ENCODE data around the gene CITED1.

Gene CITED1

GRCh38 chrX:72308566-72309296 lies 3.0 kb upstream of the CITED1 start:
- peak; percentile 38 to 82 for DNase-seq

DNA sequence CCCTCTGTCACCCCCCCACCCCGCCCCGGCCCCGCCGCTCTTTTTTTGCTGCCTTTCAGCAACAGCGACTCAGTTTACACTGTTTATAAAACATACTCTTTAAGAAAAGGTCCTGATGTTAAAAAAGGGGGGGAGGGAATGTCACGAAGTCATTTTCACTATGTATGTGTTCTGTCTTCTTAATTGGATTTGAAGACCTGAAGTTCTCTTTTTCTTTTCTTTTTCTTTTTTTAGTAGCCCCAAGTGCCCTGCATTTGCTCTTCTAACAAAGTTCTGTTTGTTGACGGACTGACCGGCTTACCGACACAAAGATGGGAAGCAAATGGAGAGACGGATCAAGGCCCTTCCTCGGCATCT lies 2.5 kb upstream of the CITED1 start:
- no peak for DNase-seq

- DNase-seq, result no peak
Observed at GRCh38 chrX:72307646-72308051, 1.9 kb upstream of the CITED1 start.

DNA sequence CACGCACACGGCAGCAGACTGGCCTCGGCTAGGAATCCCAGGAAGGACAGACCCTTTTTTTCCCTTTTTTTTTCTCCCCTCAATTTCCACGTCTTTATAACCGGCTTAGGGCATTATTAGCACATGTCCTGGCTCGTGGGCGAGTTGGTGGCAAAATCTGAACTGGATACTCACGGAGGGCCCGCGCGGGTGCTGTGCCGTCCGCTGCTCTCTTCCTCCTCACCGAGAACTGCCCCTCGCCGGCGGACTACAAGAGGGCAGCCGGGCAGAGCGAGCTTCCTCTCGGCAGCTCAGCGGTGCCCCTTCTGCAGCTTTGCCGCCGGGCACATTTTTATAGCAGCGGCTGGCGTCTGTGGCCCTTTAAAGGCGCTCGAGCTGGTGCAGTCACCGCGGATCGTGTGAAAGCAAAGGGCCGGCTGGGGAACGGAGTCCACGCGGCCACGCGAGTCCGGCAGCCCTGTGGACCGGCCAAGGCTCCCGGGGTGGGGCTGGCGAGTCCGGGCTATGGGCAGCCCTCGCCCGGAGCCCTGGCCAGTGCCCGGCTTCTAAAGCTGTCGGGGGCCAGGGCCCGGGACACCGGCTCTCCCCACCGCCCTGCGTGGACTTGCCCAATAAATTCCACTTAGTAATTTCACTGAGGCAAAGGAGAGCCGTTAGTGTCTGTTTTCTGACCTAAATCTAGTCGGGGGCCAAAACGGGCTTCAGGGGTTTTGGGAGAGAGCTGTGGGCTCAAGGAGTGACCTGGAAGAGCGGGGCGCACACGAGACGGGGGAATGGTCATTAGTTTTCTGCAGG lies 1.3 kb upstream of the CITED1 start:
- peak; percentile 14 to 68 for DNase-seq

- no peak for DNase-seq
Observed at GRCh38 chrX:72306085-72306801, 529 bp upstream of the CITED1 start.

DNA sequence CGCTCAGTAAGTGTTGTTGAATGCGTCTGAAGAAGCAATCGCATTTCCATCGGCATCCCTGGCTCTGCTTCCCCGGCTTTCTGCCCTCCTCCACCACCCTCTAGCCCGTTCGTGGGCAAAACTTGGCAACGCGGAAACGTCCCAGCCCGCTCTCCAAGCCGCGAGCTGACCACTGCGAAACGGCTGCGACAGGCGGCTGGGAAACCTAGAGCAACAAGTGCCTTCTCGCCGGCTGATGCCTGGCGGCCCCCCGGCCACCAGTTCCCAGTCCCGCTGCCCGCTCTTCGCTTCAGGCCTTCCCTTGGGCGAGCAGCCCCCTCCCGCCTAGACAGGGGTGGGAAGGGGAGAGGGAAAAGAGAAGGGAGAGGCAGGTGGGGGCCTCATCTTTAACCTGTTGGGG lies 837 bp downstream of the CITED1 start:
- no peak for DNase-seq

DNA sequence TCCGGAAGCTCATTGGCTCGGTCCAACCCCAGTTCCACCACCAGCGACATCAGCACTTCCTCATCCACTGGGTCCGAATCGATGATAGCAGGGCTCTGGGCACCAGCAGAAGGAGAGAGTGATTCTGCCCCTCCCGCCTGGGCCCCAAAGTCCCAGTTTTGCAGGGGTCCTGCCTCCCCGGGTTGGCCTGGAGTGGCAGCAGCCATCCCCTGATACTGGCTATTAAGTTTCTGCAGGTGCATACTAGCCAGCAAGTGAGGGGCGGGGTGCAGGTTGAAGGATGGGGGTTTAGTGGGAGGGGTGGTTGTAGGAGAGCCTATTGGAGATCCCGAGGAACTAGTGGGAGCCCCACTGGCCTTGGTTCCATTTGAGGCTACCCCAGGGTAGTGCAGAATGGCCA lies 3.9 kb downstream of the CITED1 start:
- no peak for DNase-seq

DNA sequence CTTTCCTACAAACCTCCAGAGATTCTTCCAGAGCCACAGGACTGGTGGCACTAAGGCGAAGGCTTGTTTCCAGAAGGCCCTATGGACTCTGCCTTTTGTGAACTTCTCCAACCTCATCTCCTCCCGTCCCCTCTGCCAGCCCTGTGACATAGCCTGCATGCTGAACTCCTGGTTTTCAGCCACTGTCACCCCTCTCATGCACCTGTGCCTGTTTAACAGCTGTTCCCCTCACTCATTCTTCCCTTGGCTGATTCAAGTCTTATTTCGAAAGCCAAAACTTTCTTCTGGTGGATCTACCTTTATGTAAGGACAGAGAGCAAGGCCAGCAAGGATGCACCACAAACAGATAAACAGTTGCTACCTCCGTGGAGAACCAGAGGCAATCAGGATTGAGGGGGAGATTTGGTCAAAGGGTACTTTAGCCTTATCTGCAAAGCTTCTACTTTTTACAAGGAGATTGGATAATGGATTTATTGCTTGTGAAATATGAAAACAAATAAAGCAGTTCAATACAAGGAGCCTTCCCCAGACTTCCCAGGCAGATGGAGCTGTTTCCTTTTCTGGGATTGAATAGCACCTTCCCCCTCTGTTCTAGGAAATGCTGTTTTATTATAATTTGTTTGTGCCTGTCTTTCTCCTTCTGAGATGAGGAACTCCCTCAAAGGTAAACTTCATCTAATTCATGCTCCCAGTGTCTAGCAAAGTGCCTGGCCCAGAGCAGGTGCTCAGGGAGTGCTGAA lies 5.7 kb downstream of the CITED1 start:
- no peak for DNase-seq

DNA sequence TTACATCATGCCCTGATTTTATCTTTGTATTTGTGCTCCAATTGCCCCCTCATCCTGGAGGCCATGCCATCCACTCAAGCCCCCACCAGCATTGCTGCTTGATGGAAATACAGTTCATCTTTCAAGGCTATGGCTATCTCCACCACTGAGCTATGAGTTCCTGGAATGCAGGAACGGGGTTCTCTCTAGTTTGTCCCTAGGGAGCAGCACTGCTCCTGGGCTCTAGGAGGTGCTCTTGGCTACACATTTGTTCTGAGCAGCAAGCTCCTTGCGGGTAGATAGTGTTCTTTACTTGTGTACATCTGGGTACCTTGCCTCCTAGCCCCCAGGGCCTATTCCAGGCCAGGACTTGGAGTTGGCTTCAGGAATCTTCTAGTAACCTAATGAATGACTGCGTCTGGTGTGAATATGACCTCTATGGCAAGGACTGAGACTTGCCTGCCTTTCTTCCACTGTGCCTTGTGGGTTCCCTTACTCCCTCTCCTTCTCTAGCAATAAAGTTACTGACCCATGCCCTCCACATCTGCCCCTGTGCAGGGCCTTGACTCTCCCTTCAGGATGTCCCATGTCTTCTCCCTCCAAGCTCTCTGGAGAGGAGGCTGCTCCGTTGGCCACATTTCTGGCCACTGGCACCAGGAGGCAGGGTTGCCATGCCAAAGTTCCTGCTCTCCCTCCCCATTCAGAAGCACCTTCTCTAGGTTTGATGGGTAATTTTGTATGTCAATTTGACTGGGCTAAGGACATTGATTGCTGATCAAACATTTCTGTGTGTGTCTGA lies 7.6 kb downstream of the CITED1 start:
- DNase-seq, result peak in 1 of 2 experiments; percentile 4

DNA sequence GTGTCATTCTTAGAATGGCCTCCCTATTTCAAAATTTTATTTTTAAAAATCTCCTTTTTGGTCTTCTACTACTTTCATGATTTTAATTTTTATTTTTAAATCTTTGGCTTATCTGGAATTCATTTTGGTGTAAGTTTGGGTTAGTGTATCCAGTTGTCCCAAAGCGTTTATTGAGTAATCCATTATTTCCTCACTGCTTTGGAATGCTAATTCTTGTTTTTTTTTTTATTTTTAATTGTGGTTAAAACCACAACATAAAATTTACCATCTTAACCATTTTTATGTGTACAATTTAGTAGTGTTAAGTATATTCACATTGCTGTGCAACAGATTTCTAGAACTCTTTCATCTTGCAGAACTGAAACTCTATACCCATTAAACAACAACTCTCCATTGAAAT lies 8.7 kb downstream of the CITED1 start:
- no peak for DNase-seq

DNA sequence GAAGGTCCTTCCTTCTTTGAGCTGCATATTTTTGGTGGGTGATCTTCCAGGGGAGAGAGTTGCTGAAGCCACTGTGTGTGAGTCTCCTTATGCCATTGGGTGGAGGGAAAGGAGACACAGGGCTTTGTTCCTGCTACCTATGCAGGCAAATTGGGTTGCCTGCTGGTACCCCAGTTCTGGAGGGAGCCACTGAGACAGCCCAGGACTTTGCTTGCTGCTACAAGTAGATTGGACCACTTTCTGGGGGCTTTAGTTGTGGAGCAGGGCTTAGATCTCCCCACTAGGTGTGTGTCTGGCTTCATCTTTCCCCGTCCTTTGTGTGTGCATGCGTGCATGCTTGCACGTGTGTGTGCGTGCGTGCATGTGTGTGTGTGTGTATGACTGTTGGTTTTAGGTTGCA lies 10.0 kb downstream of the CITED1 start:
- no peak for DNase-seq

DNA sequence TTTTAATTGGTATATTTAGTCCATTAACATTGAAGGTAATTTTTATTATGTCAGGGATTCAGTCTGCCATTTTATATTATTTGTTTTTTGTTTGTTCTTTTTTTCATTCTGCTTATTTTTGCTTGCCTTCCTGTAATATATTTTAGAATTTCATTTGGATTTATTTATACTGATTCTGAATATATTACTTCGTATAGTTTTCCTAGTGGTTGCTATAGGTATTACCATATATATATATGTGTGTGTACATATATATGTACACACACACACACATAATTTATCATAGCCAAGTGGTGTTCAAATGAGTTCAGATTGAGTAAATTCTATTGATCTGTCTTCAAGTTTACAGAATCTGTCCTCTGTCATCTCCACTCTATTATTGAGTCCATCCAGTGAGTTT lies 11.2 kb downstream of the CITED1 start:
- no peak for DNase-seq

DNA sequence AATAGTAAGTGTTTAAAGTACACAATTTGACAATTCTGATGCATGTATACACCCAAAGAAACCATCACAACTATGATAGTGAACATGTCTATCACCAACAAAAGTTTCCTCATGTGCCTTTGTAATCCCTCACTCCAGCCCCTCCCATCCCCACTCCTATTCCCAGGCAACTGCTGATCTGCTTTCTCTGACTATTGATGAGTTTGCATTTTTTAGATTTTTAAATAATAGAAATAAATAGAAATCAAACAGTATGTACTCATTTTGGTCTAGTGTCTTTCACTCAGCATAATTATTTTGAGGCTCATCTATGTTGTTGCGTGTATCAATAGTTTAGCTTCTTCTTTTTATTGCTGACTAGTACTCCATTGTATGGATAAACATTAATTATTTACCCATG lies 23.4 kb downstream of the CITED1 start:
- no peak for DNase-seq

DNA sequence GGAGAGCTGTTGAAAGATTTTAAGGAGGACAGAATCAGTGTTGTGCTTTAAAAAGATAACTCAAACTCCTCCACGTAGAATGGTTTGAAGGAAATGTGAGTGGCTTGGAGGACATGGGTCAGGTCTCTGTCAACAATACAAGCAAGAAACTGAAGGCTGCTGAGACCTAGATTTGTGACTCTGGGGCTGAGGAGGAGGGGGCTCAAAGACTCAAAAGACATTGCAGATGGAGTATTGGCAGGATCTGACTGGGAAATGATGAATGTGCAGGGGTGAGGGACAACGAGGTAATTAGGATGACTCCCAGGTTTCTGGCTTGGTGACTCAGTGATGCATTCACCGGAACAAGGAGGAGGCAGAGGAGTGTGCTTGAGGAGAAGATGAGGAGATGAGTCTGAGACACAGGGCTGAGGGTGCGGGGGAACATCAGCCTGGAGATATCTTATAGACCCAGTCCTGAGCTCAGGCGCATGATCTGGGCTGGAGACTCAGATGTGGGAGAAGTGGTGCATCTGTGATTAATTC lies 25.3 kb downstream of the CITED1 start:
- DNase-seq, result no peak

DNA sequence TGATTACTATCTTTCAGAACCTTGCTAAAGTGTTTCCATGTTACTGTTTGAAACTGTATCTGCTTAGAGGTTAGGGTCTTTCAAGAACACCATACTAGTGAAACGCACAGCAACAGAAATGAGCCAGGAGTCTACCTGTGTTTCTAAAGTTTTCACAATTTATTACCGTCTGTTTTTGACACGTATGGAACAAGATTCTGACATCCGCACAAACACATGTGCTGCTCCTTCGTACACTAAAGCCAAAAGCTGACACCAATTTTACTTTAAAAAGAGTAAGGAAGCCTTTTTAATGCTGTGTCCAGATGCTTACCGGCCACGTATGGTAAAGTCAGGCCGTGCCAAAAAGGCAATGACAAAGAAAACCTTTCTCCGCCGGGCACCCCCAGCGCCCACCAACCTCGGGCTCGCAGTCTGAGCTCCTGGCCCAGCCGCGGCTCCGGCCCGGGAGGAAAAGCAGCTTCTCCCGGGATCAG lies 29.2 kb downstream of the CITED1 start:
- no peak for DNase-seq

GRCh38 chrX:72274526-72274925 lies 31.2 kb downstream of the CITED1 start:
- DNase-seq, result no peak

DNA sequence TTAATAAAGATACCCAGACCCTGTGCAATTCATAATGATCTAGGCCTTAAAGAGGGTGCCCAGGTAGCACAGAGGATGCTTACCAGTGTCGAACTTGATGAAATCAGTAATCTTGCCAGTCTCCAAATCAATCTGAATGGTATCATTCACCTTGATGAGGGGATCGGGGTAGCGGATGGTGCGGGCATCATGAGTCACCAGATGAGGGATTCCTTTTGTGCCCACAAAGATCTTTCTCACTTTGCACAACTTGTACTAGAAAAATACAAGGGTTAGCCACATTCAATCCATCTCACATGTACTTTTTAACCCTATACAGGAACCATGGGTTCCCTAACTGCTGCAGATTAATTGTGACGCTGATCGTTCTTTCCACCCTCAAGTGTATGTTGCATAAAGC lies 32.0 kb downstream of the CITED1 start:
- DNase-seq, result no peak

DNA sequence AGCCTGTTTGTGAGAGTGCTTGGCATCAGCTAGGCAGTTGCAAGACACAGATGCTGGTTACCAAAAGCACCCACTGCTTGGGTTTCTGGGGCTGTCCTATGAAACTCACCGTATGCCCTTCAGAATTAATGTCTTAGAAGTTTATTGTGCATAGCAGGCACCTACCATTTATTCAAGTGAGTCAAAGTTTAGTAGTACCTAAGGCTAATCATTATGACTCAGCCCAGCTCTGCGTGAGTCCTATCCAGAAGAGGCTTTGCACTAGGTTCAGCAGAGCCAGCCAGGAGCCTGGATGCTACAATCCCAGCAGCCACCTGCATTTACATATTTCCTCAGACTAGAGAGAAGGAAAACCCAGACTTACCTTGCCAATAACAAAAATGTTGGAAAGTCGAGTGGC lies 32.8 kb downstream of the CITED1 start:
- DNase-seq, result no peak

DNA sequence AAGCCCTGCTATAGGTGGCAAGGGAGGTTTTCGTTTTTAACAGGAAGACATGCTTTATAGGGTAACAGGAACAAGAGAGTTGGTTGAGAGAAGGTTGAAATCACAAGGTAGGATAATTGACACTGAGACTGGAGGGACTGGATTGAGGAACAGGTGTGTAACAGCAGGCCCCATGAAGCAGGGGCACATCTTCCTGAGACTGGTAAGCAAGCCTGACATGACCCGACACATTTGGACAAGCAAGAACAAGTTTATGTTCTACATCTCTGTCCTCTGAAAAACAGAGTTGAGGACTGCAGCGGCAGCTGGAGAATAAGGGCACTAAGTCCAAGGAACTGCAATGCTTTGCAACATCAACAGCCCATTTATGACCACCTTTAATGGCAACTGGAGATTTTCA lies 33.9 kb downstream of the CITED1 start:
- DNase-seq, result no peak

DNA sequence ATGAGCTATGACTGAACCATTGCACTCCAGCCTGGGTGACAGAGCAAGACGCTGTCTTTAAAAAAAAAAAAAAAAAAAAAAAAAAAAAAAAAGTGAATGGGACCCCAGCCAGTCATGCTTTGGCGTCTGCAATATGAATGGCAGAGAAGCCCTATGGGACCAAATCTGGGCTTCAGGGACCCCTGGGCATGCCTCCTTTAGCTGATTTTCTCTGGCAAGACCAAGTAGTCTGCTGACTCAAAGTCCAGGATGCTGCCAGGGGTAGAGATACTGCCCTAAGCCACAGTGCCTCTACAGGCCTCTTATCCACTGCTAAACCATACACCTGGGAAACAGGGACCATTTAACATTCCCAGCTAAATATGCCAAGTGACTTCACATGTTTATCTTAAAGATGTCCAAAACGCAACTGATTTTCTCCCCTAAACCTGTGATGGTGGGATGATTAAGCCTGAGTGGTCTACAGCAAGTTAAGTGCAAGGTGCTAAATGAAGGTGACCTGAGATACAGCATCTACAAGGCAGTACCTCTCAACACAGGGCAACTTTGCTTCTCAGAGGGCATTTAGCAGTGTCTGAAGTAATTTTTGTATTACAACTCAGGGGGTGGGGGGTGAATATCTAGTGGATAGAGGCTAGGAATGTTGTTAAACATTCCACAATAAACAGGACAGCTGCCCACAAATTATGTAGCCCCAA lies 34.5 kb downstream of the CITED1 start:
- no peak for DNase-seq

GRCh38 chrX:72270316-72270866 lies 35.3 kb downstream of the CITED1 start:
- DNase-seq, result no peak
